ENCODE measurements around the gene SV2B.

The SV2B gene

DNA sequence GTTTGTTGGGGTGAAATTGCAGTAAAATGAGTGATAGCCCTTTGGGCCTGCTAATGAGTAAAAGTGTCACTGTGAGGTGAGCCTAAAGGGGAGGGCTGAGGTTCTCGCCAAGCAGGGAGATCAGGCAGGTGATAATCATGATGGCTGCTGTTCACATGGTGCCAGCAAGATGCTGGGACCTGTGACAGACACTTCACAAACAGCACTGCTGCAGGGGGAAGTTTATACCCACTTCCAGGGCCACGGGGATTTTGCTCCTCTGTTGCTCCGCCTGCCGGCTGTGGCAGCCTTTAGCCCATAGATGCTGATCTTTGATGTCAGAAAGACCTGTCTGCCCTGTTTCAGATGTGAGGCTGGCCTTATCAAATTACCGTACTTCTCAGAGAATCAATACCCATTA is 96.7 kb downstream of the SV2B start:
- no peak for DNase-seq

DNA sequence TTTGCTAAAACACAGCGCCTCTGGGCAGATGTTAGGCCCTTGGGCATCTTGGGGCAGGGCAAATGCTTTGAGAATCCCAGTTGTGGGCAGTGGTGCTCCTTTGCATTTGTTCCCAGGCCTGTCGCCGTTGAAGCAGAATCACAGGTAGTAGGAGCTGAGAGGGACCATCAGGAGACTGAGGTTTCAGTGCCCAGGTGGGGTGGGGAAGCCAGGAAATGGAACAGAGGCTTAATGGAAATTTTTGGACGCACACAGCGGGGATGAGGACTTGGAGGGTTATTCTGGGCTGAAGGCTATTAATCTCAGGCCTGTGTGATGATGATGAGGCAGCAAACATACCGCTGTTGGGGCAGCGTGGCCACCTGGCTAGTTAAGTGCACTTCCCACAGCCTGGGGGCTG is 99.5 kb downstream of the SV2B start:
- no peak for DNase-seq

DNA sequence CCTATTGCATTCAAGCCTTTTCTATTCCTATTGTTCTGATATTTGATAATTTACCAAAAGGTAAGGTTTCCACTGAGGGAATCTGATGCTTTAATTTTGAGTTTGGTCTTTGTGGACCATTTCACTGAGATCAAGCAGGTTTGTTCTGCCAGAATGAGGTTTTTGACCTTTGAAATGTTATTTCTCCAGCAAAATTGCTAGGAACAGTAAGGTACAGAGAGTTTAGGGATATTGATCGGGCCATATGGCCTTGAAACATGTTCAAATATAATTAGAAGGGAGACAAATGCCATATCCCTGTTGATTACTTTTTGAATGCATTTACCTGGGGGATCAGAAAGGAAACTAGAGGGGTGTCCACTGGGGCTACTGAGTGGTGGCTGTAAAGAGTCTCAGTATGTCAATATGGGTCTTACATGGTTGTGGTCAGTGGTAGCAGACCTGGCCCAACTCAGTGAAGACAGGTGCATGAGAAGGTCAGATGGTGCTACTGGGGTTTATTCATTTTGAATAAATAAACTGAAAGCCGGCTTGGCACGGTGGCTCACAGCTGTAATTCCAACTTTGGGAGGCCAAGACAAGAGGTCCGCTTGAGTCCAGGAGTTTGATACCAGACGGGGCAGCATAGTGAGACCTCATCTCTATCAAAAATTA is 100.2 kb downstream of the SV2B start:
- DNase-seq: no peak

DNA sequence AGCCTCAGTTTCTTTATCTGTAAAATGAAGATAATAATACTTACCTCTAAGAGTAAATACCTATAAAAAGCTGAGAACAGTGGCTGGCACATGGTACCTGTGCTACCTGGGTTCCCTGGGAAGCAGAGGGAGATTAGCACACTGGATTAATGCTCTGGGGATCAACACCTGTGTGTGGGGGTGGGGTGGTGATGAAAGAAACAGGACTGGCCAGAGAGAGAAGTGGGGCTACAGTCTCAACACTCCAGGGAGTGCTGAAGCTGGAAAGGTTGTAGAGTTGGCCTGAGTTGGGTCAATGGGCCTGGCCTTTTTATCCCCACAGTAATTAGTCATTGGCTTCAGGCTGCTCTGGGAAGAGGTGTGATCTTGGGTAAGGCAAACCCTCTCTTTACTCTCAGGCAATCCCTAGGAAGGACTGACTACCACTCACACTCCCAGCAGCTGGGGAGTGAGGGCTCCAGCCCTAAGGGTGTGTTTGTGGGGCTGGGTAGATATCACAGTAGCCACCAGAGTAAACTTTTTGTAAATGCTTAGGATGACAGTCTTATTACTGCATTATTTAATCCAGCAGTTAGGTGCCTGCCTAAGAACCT is 102.5 kb downstream of the SV2B start:
- no peak for DNase-seq

DNA sequence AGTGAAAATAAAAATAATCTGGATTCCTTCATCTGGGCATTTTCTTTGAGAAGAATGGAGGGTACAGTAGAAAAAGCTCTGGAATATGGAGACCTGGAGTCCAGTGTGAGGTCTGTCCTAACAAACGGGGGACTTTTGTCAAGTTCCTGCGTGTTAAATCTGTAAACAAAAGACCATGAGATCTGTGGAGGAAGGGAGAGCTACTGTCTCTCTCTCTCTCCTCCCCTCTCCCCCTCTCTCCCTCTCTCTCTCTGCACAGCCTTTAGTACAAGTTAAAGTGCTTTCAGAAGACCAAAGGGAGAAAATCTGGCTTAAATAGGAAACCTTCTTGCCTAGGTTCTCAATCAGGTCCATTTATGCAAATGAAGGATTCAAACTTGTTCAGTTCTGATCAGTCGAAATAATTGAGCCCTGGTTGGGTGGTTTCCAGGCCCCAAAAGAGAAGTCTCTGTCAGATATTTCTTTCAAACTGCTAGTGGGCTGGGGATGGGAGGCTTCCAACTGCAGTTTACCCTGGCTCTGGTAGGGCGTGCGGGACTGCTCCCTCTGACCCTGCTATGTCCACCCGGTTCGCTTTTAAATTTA is 103.7 kb downstream of the SV2B start:
- no peak for DNase-seq

DNA sequence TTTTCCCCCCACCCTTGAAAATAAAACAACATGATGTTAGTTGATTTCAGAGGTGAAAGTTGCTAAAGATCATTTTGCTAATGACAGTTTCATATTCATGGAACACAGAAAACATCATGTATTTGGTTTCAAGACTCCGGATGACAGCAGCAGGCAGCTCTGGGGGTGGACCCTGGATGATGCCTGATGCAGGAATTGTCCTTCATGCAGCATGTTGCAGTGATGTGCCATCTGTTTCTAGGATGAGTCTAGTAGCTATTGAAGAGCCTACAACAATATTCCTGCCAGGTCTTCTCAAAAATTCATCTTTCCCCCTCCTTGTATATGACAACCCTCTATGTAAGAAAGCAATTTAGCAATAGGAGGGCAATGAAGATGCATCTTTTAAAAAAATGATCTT is 108.3 kb downstream of the SV2B start:
- no peak for DNase-seq

DNA sequence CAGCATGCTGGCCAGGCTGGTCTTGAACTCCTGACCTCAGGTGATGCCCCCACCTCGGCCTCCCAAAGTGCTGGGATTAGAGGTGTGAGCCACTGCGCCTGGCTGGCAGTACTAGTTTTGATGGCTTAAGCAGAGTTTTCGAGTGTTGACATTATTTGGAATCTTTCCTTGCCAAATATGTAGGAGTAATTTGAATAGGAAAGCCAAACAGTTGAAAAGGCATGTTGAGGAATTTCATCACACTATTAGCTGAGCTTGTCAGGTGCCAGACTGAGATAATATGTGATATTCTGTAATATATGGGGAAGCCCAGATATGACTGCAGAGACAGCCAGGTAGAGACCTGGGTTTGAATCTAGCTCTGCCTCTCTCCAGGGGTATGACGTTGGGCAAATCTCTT is 109.3 kb downstream of the SV2B start:
- no peak for DNase-seq

DNA sequence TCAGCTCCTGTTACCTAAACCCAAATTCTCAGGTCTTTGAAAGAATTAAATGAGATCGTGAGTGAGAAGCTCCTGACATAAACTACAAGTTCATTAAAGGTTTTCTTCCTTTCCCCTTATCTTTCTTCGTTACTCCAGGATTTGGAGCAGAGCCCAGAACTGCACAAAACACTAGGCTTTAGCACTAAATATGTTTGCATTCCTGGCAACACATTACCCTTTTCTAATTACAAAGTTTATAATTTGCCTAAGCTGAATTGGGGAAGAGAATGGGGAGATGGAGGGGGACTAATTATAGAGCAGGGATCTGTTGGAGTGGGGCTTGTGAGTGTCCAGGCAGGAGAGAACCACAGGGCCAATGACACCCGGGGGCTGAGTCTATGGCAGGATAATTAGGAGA is 109.7 kb downstream of the SV2B start:
- no peak for DNase-seq

DNA sequence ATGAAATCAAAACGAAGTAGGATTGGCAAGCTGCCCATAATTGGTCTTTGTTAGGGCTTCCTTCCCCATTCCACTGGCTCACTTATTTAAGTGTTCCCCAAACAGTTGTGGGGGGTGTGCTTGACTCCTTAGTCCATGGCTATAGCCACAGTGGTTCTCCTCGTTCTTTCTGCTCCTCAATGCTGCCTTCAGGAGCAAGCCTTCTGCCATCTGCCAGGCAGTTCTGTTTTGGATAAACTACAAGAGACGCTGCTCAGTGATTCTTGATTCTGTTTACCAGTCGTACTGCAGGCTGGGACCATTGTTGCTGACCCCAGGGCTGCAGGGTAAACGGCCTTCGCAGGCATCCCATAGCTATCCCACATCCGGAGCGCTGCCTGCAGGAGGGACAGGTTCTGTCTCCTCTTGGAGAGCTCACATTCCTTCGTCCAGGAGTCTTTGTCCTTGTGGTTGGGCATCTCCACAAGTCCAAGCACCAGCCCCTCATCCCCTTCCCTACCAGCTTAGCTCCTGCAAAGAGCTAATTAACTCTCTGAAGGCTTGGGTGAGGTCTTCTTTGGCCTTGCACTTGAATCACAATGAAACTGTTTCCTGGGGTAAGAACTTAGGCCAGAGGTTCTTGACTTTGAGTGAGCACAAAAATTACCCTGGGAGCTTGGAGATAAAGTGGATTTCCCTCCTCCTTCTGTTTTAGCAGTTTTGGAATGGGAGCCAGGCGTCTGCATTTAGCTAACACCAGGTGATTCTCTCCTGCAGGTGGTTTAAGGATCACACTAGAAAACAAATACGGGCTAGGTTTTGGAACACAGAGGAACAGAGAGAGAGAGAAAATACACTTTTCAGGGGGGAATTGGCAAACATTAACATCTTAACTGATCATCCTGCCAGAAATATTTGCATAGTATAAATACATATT is 114.9 kb downstream of the SV2B start:
- DNase-seq: no peak

DNA sequence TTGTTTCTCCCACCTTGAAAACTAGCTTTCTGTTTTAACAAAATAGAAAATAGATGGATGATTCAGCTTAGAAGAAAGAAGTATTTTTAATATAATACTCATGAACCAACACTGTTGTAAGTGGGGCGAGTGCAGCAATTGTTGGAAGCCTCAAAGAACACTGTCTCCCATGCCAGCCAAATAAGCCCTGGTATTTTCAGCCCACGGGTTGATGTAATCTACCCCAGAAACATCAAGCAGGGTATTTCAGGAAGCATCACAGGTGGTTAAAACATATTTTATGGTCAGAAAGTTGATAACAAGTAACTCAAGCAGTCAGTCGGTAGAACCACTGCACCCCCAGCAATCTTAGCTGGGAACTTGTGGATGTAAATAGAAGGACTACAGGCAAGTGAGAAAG is 115.9 kb downstream of the SV2B start:
- DNase-seq: no peak

DNA sequence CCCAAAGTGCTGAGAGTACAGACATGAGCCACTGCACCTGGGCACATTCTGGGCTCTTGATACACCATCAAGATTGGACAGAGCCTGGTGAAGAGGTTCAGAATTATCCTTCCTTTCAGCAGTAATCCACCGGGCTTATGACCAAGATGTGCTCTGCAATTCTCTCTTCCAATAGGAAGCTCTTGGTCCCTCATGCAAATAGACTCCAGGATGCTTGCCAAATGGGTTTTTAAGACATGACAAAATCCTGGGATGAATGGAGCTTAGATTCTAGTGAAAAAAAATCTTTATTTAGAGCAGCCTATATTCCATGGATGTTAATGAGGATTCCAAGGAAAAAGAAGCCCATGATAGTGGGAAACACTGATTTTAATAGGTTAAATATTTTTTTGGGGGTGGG is 119.1 kb downstream of the SV2B start:
- no peak for DNase-seq

DNA sequence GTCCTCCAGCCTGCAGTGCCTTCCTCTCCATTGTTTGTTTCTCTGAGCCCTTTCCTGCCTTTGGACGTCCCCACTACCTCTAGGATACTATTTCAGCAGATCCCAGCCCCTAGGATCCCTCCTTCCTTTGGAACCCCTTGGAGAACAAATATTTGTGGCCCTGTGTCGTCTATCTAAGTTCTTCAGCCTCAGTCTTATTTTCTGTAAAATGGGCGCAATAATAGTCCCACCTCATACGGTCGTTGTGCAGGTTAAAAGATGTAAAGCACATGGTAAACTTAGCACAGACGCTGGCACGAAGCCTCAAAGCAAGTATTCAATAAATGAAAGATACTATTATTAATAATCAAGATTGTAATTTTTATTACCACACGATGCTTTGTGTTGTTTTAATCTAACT is 122.0 kb downstream of the SV2B start:
- no peak for DNase-seq

DNA sequence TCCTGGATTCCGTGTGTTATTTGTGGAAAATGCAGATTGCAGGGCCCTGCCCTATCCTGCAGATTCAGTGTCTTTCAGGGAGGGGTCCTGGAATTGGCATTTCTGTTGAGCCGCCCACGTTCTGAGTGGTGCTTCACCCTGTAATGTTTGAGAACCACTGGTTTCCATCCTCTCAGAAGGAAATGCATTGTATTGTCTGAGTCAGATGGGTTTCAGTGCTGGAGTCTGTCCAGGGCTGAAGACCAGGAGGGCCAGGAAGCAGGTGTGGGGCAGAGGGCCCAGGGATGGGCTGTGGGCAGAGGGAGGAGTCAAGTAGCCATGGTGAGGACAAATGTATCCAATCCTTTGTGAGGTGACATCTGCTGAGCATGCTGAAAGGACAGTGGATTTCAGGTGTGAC is 123.8 kb downstream of the SV2B start:
- DNase-seq: no peak

DNA sequence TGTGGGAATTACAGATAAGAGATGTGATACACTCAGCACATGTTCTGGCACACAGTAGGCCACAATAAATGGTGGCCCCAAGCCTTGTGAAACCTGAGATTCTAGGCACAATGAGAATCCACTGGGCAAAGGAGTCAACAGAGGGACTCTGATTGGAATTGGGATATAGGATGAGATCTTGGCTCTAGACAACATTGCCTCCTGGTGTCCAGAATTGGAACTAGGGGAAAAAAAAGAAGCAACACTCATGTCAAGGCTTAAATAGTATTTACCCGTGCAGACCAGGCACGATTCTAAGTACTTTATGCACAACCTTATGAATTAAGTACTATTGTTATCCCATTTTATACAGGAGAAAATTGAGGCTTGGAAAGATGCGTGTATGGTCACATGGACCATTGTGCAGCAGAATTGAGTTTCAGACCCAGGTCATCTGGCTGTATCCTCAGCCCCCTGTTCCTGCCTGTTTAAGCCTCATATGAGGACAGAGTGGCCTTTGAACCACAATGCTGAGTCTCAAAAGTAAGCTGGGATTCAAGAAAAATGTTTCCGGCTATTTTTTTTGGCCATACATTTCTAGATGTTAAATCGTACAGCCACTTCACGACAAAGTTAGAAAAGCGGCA is 124.8 kb downstream of the SV2B start:
- DNase-seq: no peak

DNA sequence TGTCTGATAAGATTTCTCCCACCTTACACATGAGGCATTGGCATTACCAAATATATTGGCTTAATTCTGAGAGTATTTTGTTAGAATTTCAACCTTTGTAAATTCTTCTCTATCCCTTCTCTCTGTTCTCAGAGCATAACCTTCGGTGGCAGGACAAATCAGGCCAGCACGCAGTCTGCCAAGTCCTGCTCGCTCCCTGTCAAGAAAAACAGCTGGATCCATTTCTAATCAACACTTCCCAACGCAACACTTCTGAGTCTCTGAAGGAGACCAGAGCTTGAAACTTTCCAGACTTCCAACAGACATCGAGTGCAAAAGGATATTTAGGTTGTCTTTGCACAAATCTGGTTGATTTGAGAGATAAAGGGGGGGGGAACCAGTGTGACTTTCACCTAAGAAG is 125.7 kb downstream of the SV2B start:
- DNase-seq: no peak

DNA sequence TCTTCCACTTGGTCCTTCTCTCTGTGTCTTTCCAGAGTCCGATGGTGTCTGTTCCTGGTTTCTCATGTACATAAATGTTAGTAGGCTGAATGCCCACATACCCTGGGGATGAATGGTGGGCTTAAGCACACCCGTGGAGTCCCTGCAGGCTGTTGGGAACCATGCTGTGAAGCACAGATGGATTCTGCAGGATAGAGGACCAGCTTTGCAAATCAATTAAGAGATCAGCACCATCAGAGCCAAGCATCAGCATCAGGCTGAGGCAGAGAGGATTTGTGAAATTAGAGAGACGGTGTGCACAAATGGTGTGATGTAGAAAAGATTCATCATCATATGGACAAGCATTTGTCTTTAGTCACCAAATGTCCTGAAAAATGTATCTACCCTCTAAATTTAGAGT is 127.1 kb downstream of the SV2B start:
- DNase-seq: no peak

DNA sequence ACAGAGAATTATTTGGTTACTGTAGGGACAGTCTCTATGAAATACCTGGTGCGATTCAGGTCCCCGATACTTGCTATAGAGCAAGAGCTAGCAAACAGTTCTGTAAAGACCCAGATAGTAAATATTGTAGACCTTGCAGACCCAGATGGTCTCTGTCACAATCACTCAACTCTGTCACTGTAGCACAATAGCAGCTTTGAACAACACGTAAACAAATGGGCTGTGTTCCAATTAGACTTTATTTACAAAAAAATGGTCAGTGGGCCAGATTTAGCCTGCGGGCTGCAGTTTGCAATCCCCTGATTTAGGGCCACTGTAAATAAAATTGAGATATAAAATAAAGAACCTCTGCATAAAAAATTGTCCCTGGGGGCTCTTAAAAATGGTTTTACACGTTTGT is 127.7 kb downstream of the SV2B start:
- DNase-seq: no peak

DNA sequence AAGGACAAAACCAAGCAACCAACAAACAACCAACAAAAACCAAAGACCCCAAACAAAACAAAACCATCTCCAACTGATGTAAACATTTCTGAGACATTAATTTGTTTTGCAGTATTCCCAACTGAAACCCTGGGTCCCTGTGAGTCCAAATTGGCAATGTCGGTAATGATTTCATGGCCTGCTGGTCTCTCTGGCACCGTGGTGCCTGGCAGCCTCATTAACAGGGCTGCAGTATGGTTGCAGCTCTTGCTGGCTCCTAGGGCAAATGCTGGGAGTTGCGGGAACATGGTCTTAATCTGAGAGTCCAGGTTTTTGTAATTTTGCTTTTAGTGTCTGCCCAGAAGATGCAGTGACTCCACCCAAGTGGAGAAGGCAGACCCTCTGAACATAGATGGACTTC is 128.3 kb downstream of the SV2B start:
- no peak for DNase-seq

DNA sequence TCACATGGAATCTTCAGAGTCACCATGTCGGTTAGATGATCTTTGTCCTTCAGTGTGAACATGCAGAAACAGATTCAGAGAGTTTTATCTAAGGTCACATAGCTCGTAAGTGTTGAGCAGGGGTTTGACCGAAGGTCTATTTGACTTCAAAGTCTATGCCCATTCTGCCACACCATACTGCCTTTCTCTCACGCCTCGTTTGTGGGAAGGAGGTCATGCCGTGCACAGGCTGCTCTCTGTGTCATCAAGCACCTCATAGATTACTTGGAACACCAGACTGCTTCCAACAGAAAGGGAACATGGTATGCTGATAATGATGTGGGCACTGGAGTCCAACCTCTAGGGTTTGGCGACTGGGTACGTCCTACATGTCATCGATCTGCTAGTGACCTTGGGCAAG is 128.8 kb downstream of the SV2B start:
- DNase-seq: no peak

DNA sequence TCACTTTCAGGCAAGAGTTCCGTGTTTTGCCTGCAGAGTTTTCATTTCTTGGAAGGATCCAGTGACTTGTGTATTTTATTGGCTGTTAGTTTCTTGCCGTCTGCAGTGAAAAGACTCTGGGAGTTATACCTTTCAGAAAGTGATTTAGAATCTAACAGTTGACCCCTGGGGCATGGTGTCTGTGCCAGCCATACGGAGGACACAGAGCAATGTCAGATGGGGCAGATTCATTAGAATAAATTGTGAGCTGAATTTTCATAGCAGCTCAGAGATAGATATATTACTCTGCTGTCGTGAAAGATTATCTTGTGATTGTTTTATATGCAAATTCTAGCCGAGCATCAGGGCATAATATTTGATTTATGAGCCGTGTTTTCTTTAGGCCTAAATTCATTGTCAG is 131.6 kb downstream of the SV2B start:
- no peak for DNase-seq

DNA sequence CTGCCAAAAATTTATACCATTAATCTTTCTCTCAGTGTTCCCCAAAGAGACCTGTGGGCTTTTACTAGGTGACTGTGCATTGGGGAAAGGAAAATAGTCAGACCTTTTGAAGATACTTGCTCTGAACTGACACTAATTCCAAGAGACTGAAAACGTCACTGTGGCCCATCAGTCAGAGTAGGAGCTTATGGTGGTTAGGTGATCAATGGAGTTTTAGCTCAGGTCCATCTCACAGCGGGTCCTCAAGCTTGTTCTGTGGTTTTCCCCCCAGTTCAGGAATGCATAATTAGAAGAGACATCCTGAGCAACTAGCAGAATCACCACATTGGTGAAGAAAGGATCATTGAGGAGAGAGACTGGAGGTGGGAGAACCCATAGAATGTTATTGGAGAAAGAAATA is 134.7 kb downstream of the SV2B start:
- DNase-seq: no peak

DNA sequence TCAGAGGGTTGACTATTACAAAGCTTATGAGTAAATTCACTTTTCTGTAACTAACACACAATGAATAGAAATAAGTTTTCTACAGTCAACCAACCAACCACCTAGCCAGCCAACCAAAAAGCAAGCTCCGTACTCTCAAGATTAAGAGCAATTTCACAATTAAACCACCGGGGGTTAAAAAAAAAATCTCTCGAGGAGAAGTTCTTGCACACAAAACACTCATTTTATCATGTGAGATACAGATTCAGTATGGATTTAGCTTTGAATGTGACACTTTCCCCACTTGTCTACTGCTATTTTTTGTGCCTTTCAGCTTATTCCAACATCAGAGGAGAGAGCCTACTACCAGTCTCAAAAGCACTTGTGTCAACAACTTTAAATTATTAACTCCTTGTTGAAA is 135.3 kb downstream of the SV2B start:
- no peak for DNase-seq

DNA sequence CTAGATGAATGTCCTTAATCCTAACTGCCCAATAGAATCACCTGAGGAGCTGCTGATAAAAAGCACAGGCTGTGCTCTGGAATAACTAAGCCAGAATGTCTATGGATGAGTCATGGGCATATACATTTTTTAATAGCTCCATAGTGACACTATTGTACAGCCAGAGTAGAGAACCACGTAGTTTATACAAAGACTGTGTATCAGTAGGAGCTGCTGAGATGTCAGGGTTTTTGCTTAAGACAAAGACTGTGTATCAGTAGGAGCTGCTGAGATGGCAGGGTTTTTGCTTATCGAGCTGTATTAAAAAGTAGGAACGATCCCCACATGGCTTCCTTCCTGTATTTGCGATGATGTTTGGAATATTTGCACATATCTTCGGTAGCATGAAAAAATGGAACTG is 137.4 kb downstream of the SV2B start:
- no peak for DNase-seq

Data from islet precursor cell (in vitro differentiated cells).